Measurements from ENCODE around the gene PPY.
"Not testable (repeated sequence)": the region's sequence is repeated elsewhere in the genome, so short reads cannot be mapped to it uniquely, and the experiment has no call there.

PPY gene

GRCh38 chr17:43962479-43962878, 20.2 kb upstream of the PPY start:
- no peak for DNase-seq

GRCh38 chr17:43961954-43962353, 19.7 kb upstream of the PPY start:
- no peak for DNase-seq

- DNase-seq, result not testable (repeated sequence)
These were observed 19.0 kb upstream of the PPY start for GRCh38 chr17:43961292-43961691.

- DNase-seq, result no peak
These were observed 16.6 kb upstream of the PPY start for GRCh38 chr17:43958748-43959352.

GRCh38 chr17:43956222-43956621, 13.9 kb upstream of the PPY start:
- no peak for DNase-seq

- DNase-seq, result no peak
These were observed 11.5 kb upstream of the PPY start, which contains the start of gene PYY for GRCh38 chr17:43953746-43954145. Gene PYY, minus strand, starts transcription at chr17:43953940. Its CDS starts 457 bp downstream, at chr17:43953483.

GRCh38 chr17:43952724-43953666, 10.7 kb upstream of the PPY start:
- DNase-seq, result no peak

- no peak for DNase-seq
These were observed 10.1 kb upstream of the PPY start for GRCh38 chr17:43952351-43952723.

- DNase-seq, result no peak
These were observed 9.5 kb upstream of the PPY start for GRCh38 chr17:43951750-43952149.

- DNase-seq, result no peak
These were observed 8.3 kb upstream of the PPY start for GRCh38 chr17:43950554-43950953.

- no peak for DNase-seq
These were observed 7.5 kb upstream of the PPY start for GRCh38 chr17:43949781-43950180.

- no peak for DNase-seq
These were observed 4.5 kb upstream of the PPY start for GRCh38 chr17:43946781-43947180.

GRCh38 chr17:43945074-43945829, 3.0 kb upstream of the PPY start:
- DNase-seq, result no peak

GRCh38 chr17:43940630-43941029, 1.6 kb downstream of the PPY start:
- DNase-seq, result no peak

- no peak for DNase-seq
These were observed 2.4 kb downstream of the PPY start for GRCh38 chr17:43939886-43940285.

- DNase-seq, result not testable (repeated sequence)
These were observed 2.8 kb downstream of the PPY start for GRCh38 chr17:43939452-43939851.

GRCh38 chr17:43938838-43939182, 3.5 kb downstream of the PPY start:
- DNase-seq, result no peak

- no peak for DNase-seq
These were observed 5.8 kb downstream of the PPY start for GRCh38 chr17:43936434-43936833.

GRCh38 chr17:43935926-43936261, 6.4 kb downstream of the PPY start:
- DNase-seq, result no peak

- no peak for DNase-seq
These were observed 6.9 kb downstream of the PPY start for GRCh38 chr17:43935204-43935925.

- no peak for DNase-seq
These were observed 9.4 kb downstream of the PPY start for GRCh38 chr17:43932923-43933322.

- no peak for DNase-seq
These were observed 9.9 kb downstream of the PPY start for GRCh38 chr17:43932357-43932756.

GRCh38 chr17:43931062-43931571, 11.2 kb downstream of the PPY start:
- no peak for DNase-seq
